Prostate gland (tissue), 2 donors: ENCODE results near the gene MARK3. TPM values are rescaled to one million over a fixed set of nuclear protein-coding genes. Genes with fewer than 3 reads are reported as not detected.
A peak's percentile ranks its signal among the peaks of the same experiment; 100 is the strongest.

ENCODE experiments used
- DNase-seq: peaks from one replicate; pipeline ENCODE4 v3.0.0-alpha.2; 2019; ENCODE audit warnings: low spot score
- H3K27ac ChIP-seq, 2 donors: fragments of 200-600 bp; sonication (generic); 2 replicates each; pipeline ENCODE4 v1.5.1; 2017 to 2019
- H3K27me3 ChIP-seq: fragments of 200-600 bp; sonication (generic); replicated peaks from 2 replicates; pipeline ENCODE4 v1.5.1; 2019; ENCODE audit not compliant: insufficient read depth
- H3K36me3 ChIP-seq, 2 donors: fragments of 200-600 bp; sonication (generic); 1 replicate in 1 of 2; 2 replicates in 1 of 2; pipeline versions ENCODE4 v1.5.1 to v1.8.1; 2017 to 2019
- H3K4me1 ChIP-seq: fragments of 200-600 bp; sonication (generic); replicated peaks from 2 replicates; pipeline ENCODE4 v1.5.1; 2019
- H3K4me3 ChIP-seq, 2 donors: fragments of 200-600 bp; sonication (generic); 2 replicates each; pipeline ENCODE4 v1.5.1; 2017 to 2019
- H3K9me3 ChIP-seq: fragments of 200-600 bp; sonication (generic); 2 replicates; pipeline ENCODE4 v1.5.1; 2017
- CTCF ChIP-seq, 4 experiments: fragments of 200-600 bp in 2 of 4; fragments of 450-650 bp in 2 of 4; sonication (generic) in 2 of 4; IDR thresholded peaks; 1 replicate in 3 of 4; 2 replicates in 1 of 4; pipeline ENCODE4 v1.5.1; 2016 to 2019; ENCODE audit warnings: antibody characterized with exemption in 4 of 4, mild to moderate bottlenecking in 2 of 4, moderate library complexity in 2 of 4
- POLR2A ChIP-seq: fragments of 450-650 bp; IDR thresholded peaks from one replicate; pipeline ENCODE4 v1.6.1; 2016; ENCODE audit warnings: antibody characterized with exemption, mild to moderate bottlenecking
- POLR2AphosphoS5 ChIP-seq: sonication (generic); formaldehyde crosslinking; IDR thresholded peaks from one replicate; pipeline ENCODE4 v1.6.1; 2017; ENCODE audit warnings: antibody characterized with exemption
- WGBS: methylation state at CpG from one replicate; pipeline ENCODE4 v1.1.5; 2018; 5-methylcytosine and 5-hydroxymethylcytosine counted together
- intact Hi-C: fragments of 100-400 bp; cut with DNase I; formaldehyde crosslinking; loops from one replicate; pipeline ENCODE4 v1.14.2; 2022
- total RNA-seq, 2 donors: library from RNA; depleted of rRNA; stranded (reverse); fragments of >200 nt; gene quantifications; one replicate each; pipeline ENCODE4 v1.1.0, GENCODE V29; 2016

Gene MARK3
- total RNA-seq, 2 donors from 2014 or later, result 51.5 to 115 TPM

- H3K4me1 ChIP-seq, result peaks cover 36% of the 10 kb centered on the region
- 75% methylated on average over 9 of the region's 10 CpGs for WGBS
Measured at GRCh38 chr14:103543140-103543539, 157.9 kb downstream of the MARK3 start.

GRCh38 chr14:103543721-103544387 is 158.6 kb downstream of the MARK3 start:
- no peaks in the 10 kb centered on the region for H3K36me3 ChIP-seq
- peak overlapping the region in 1 of 2 donors; percentile 39 for H3K27ac ChIP-seq
- intact Hi-C loops, result no loop called here
- WGBS, result 31% methylated on average over 16 of the region's 19 CpGs
- H3K27me3 ChIP-seq, result no peaks in the 10 kb centered on the region
- peaks cover 36% of the 10 kb centered on the region for H3K4me1 ChIP-seq
- H3K4me3 ChIP-seq, result no peak overlapping the region
- no peak for TF ChIP-seq POLR2A
- TF ChIP-seq POLR2AphosphoS5, result peak; percentile 19
- TF ChIP-seq CTCF (IDR thresholded peaks at IDR 0.05), result no peak
- no peak for DNase-seq
- no peaks in the 10 kb centered on the region for H3K9me3 ChIP-seq

More at GRCh38 chr14:103543140-103543539, 157.9 kb downstream of the MARK3 start:
- intact Hi-C loops, result no loop called here
- DNase-seq, result no peak
- Histone ChIP-seq H3K27ac (peak overlapping the region; percentile 64 to 68), H3K36me3 (no peaks in the 10 kb centered on the region), H3K27me3 (no peaks in the 10 kb centered on the region), H3K9me3 (no peaks in the 10 kb centered on the region), H3K4me3 (no peak overlapping the region)
- TF ChIP-seq CTCF (IDR thresholded peaks at IDR 0.05) (no peak), POLR2AphosphoS5 (no peak), POLR2A (no peak)

GRCh38 chr14:103544388-103545218 is 159.4 kb downstream of the MARK3 start:
- H3K4me3 ChIP-seq, result no peak overlapping the region
- WGBS, result 45% methylated on average over 35 of the region's 35 CpGs
- no peaks in the 10 kb centered on the region for H3K9me3 ChIP-seq
- TF ChIP-seq POLR2A, result no peak
- no peak for TF ChIP-seq CTCF (IDR thresholded peaks at IDR 0.05)
- no peak for TF ChIP-seq POLR2AphosphoS5
- DNase-seq, result no peak
- H3K27ac ChIP-seq, result peak overlapping the region in 1 of 2 donors; percentile 39
- intact Hi-C loops, result no loop called here
- H3K4me1 ChIP-seq, result peaks cover 36% of the 10 kb centered on the region
- H3K27me3 ChIP-seq, result no peaks in the 10 kb centered on the region
- H3K36me3 ChIP-seq, result no peaks in the 10 kb centered on the region

- Histone ChIP-seq H3K27ac (no peak overlapping the region), H3K36me3 (no peaks in the 10 kb centered on the region), H3K9me3 (no peaks in the 10 kb centered on the region), H3K4me1 (peaks cover 32% of the 10 kb centered on the region), H3K4me3 (no peak overlapping the region), H3K27me3 (no peaks in the 10 kb centered on the region)
- DNase-seq, result no peak
- WGBS, result 96% methylated on average over 18 of the region's 29 CpGs
- intact Hi-C loops, result no loop called here
- no peak for TF ChIP-seq CTCF (IDR thresholded peaks at IDR 0.05)
- TF ChIP-seq POLR2A, result no peak
- no peak for TF ChIP-seq POLR2AphosphoS5
Measured at GRCh38 chr14:103545219-103545914, 160.2 kb downstream of the MARK3 start.
